BLaER1 (cell line): ENCODE results near the gene KRTAP10-9.
"Not testable (repeated sequence)": the region's sequence is repeated elsewhere in the genome, so short reads cannot be mapped to it uniquely, and the experiment has no call there.

Source experiments
- H3K27ac ChIP-seq: shearing (Covaris generic); formaldehyde crosslinking; 2 replicates; pipeline ENCODE4 v1.8.1; 2022
- H3K27me3 ChIP-seq: shearing (Covaris generic); formaldehyde crosslinking; 2 replicates; pipeline ENCODE4 v1.8.1; 2022
- H3K36me3 ChIP-seq: shearing (Covaris generic); formaldehyde crosslinking; 2 replicates; pipeline ENCODE4 v1.8.1; 2022
- H3K4me1 ChIP-seq: shearing (Covaris generic); formaldehyde crosslinking; 2 replicates; pipeline ENCODE4 v1.8.1; 2022
- H3K4me2 ChIP-seq: shearing (Covaris generic); formaldehyde crosslinking; 2 replicates; pipeline ENCODE4 v1.8.1; 2022
- H3K4me3 ChIP-seq: shearing (Covaris generic); formaldehyde crosslinking; 2 replicates; pipeline ENCODE4 v1.8.1; 2022
- H3K9ac ChIP-seq: shearing (Covaris generic); formaldehyde crosslinking; 2 replicates; pipeline ENCODE4 v1.8.1; 2022
- H3K9me3 ChIP-seq: shearing (Covaris generic); formaldehyde crosslinking; 2 replicates; pipeline ENCODE4 v1.8.1; 2022
- H4K20me1 ChIP-seq: shearing (Covaris generic); formaldehyde crosslinking; 2 replicates; pipeline ENCODE4 v1.8.1; 2022
- Cebpa-rat ChIP-seq: shearing (Covaris generic); IDR thresholded peaks from 2 replicates; pipeline ENCODE4 v1.8.1; 2022

KRTAP10-9 gene

DNA sequence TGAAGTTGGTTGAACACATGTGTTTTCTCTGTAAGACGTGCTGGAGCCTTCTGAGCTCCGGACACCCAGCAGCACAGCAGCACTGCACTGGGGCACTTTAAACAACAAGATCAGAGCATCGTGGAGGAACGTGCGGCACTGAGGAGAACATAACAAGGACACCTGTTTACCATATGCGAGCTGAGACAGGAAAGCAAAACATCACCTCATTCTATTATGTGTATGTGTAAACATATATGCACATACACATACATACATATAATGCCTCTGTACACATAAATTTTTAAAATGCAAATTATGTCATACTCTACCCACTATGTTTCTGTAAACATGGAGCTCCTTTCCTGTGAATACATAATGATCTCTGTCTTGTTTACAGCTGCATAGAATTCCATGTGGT lies 31.4 kb upstream of the KRTAP10-9 start:
- no peaks in the 10 kb centered on the region for H3K36me3 ChIP-seq
- no peak overlapping the region for H3K27ac ChIP-seq
- peaks cover 33% of the 10 kb centered on the region for H3K4me1 ChIP-seq
- H3K9me3 ChIP-seq, result no peaks in the 10 kb centered on the region
- no peak for TF ChIP-seq Cebpa-rat
- H3K9ac ChIP-seq, result no peak overlapping the region
- H3K27me3 ChIP-seq, result no peaks in the 10 kb centered on the region
- no peaks in the 10 kb centered on the region for H4K20me1 ChIP-seq
- no peak overlapping the region for H3K4me3 ChIP-seq
- peak overlapping the region; percentile 82; the same call in 1 of the 2 replicates for H3K4me2 ChIP-seq

- Histone ChIP-seq H3K4me3 (no peak overlapping the region), H4K20me1 (no peaks in the 10 kb centered on the region), H3K9ac (no peak overlapping the region), H3K36me3 (no peaks in the 10 kb centered on the region), H3K9me3 (no peaks in the 10 kb centered on the region), H3K27me3 (no peaks in the 10 kb centered on the region), H3K4me2 (no peak overlapping the region), H3K27ac (no peak overlapping the region), H3K4me1 (peaks cover 33% of the 10 kb centered on the region)
- no peak for TF ChIP-seq Cebpa-rat
Measured at GRCh38 chr21:44596068-44596725, 30.7 kb upstream of the KRTAP10-9 start.

DNA sequence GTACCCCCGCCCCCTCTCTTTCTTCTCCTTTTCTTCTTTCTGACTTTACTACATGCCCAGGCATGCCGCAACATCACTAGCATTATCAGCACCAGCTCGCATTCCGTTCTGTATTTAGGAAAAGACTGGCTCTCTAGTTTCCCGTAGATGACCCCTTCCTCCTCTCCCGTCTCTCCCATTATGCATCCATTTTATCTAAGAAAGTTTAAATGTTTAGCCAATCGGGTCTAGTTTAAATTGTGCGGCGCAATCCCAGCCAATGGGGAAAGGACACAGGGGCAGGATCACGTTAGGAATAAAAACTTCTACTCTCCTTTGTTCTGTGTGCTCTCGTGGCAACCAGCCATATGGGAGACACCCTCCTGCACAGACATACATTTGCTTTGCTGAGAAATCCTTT lies 28.8 kb upstream of the KRTAP10-9 start:
- H3K9ac ChIP-seq, result no peak overlapping the region
- H3K9me3 ChIP-seq, result no peaks in the 10 kb centered on the region
- H3K36me3 ChIP-seq, result no peaks in the 10 kb centered on the region
- H3K27me3 ChIP-seq, result no peaks in the 10 kb centered on the region
- no peak overlapping the region for H3K4me3 ChIP-seq
- H4K20me1 ChIP-seq, result no peaks in the 10 kb centered on the region
- H3K4me1 ChIP-seq, result peaks cover 24% of the 10 kb centered on the region
- H3K4me2 ChIP-seq, result no peak overlapping the region
- TF ChIP-seq Cebpa-rat, result no peak
- no peak overlapping the region for H3K27ac ChIP-seq

DNA sequence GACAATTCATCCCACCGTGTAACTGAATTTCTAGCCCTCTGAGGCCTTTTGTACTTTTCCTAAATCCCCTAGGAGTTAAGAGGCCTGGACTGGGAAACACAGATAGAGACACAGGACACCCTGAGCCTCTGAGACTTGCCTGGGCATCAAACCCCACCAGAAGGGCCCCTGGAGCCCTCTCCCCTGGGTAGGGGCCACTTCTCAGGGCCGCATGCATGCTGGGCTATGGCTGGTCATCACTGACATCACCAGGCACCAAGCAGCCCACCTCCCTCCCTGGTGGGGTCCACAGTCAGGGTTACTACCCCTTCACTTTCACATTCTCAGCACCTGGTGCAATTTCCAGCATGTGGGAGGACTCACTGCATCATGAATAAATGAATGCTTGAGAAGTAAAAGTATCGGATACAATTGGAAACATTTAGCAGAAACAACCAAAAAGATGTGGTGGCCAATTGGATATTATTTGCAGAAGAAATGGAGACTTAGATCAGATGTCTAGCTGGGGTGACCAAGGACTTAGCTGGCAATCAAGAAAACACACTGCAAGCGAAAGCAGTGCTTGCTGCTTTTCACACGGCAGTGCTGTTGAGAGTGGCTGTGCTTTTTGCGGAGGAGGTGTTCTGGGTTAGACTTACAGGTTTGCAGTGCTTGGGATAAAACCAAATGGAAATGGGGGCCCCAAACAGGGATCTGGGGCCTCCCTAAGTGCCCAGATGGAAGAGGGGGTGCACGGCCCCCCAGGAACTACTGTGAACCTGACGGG lies 27.4 kb upstream of the KRTAP10-9 start:
- Histone ChIP-seq H3K27ac (no peak overlapping the region), H3K36me3 (no peaks in the 10 kb centered on the region), H3K4me3 (no peak overlapping the region), H3K4me1 (peaks cover 10% of the 10 kb centered on the region), H3K9ac (no peak overlapping the region), H3K27me3 (no peaks in the 10 kb centered on the region), H4K20me1 (no peaks in the 10 kb centered on the region), H3K4me2 (no peak overlapping the region), H3K9me3 (peaks cover 7% of the 10 kb centered on the region)
- no peak for TF ChIP-seq Cebpa-rat

- not testable (repeated sequence) for H3K9ac ChIP-seq, H3K27ac ChIP-seq
Measured at GRCh38 chr21:44600118-44600978, 26.5 kb upstream of the KRTAP10-9 start, which contains the start of gene KRTAP10-7. Gene KRTAP10-7, plus strand, starts transcription at chr21:44600597. Its CDS starts 25 bp downstream, at chr21:44600622.

DNA sequence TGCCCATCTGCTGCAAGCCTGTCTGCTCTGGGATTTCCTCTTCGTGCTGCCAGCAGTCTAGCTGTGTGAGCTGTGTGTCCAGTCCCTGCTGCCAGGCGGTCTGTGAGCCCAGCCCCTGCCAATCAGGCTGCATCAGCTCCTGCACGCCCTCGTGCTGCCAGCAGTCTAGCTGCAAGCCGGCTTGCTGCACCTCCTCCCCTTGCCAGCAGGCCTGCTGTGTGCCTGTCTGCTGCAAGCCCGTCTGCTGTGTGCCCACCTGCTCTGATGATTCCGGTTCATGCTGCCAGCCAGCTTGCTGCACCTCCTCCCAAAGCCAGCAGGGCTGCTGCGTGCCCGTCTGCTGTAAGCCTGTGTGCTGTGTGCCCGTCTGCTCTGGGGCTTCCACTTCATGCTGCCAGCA lies 25.8 kb upstream of the KRTAP10-9 start:
- peaks cover 11% of the 10 kb centered on the region for H3K9me3 ChIP-seq
- H3K36me3 ChIP-seq, H3K27ac ChIP-seq, H3K4me3 ChIP-seq, H4K20me1 ChIP-seq, H3K9ac ChIP-seq, H3K27me3 ChIP-seq, H3K4me1 ChIP-seq, H3K4me2 ChIP-seq: not testable (repeated sequence)

More at GRCh38 chr21:44600118-44600978, 26.5 kb upstream of the KRTAP10-9 start, which contains the start of gene KRTAP10-7:
- not testable (repeated sequence) for H4K20me1 ChIP-seq, H3K4me2 ChIP-seq, H3K4me3 ChIP-seq, H3K36me3 ChIP-seq, H3K27me3 ChIP-seq, H3K4me1 ChIP-seq
- H3K9me3 ChIP-seq, result peaks cover 11% of the 10 kb centered on the region

GRCh38 chr21:44601596-44602462 lies 25.1 kb upstream of the KRTAP10-9 start:
- no peak overlapping the region for H3K9ac ChIP-seq
- no peak overlapping the region for H3K27ac ChIP-seq
- no peaks in the 10 kb centered on the region for H3K36me3 ChIP-seq
- H3K4me1 ChIP-seq, result no peaks in the 10 kb centered on the region
- peaks cover 11% of the 10 kb centered on the region for H3K9me3 ChIP-seq
- no peak for TF ChIP-seq Cebpa-rat
- no peak overlapping the region for H3K4me2 ChIP-seq
- H3K4me3 ChIP-seq, result no peak overlapping the region
- H4K20me1 ChIP-seq, result no peaks in the 10 kb centered on the region
- no peaks in the 10 kb centered on the region for H3K27me3 ChIP-seq

- no peaks in the 10 kb centered on the region for H3K27me3 ChIP-seq
- no peaks in the 10 kb centered on the region for H3K4me1 ChIP-seq
- no peaks in the 10 kb centered on the region for H4K20me1 ChIP-seq
- H3K9me3 ChIP-seq, result peaks cover 11% of the 10 kb centered on the region
- no peak overlapping the region for H3K4me2 ChIP-seq
- no peak overlapping the region for H3K4me3 ChIP-seq
- no peak for TF ChIP-seq Cebpa-rat
- no peaks in the 10 kb centered on the region for H3K36me3 ChIP-seq
- no peak overlapping the region for H3K9ac ChIP-seq
- no peak overlapping the region for H3K27ac ChIP-seq
Measured at GRCh38 chr21:44602463-44602850, 24.4 kb upstream of the KRTAP10-9 start.
